NCI-H345 treated with DMSO at 0.1 percent for 48 hours (cell line): Measurements from ENCODE around the gene TNS3.

Experiments used
- DNase-seq: peaks from one replicate; lab custom pipeline; 2025; ENCODE audit not compliant: unreplicated experiment; lab: John Stamatoyannopoulos, UW

The TNS3 gene

DNA sequence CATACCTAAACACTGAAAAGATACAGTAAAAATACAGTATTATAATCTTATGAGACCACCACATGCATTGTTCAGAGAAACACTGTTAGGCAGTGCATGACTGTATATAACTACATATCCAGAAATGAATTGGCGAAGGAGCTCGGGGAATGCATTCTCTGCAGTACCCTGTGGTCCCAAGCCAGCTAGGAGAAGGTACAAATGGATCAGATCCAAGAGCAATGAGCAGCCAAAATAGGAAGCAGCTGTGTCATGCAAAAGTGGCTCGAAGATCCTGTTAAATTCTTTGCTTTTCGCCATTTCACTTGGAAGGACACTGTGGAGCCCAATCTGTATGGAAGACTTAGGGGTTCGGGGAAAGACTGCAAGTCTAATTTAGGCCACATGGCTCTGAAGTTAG lies 334.8 kb downstream of the TNS3 start:
- no peak for DNase-seq

DNA sequence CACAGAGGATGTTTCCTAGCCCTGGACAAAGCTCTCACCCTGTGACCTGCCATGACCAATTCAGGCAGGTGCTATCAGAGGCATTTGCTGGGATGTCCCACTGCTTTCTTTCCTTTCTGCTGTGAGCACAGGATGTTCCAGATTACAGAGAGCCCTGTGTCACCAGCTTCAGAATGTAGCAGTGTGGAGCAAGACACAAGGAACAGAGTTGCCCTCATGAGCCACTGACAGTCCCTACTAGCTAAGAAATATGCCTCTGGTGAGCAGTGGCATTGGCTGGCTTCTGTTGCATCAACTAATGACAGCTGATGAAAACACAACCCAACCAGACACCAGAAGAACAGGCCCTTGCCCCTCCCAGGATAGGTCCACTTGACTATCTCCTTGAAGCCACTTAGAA lies 337.2 kb downstream of the TNS3 start:
- DNase-seq = no peak

DNA sequence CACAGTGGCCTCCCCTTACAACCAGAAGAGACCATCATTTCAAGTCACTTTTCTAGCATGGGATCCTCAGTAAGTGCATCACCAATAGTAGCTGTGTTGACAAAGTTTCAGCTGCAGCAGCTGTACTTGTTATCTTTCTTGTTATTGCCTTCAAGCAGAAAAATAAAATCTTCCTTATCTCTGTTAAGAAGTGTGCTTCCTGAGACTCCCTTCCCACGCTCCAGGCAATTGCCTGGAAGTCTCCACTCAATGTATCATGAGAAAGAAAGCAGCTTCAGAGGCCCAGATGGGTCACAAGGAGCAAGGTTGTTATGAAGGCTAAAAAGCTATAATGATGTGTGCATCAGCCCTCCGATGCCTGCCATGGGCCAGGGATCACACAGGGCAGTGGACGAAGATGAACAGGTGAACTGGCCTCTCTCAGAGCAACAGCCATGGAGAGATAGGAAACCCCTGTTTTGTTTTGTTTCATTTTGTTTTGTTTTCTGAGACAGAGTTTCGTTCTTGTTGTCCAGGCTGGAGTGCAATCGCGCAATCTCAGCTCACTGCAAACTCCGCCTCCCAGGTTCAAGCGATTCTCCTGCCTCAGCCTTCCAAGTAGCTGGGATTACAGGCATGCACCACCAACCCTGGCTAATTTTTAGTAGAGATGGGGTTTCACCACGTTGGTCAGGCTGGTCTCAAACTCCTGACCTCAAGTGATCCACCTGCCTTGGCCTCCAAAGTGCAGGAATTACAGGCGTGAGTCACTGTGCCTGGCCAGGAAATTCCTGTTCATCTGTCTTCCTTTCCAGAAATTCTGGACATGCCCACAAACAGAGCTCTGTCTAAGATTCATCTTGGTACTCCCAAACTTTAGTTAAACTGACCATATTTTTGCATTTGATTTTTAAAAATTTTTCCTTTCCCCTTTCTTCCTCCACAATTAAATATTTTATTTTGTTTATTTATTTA lies 340.5 kb downstream of the TNS3 start:
- no peak for DNase-seq

DNA sequence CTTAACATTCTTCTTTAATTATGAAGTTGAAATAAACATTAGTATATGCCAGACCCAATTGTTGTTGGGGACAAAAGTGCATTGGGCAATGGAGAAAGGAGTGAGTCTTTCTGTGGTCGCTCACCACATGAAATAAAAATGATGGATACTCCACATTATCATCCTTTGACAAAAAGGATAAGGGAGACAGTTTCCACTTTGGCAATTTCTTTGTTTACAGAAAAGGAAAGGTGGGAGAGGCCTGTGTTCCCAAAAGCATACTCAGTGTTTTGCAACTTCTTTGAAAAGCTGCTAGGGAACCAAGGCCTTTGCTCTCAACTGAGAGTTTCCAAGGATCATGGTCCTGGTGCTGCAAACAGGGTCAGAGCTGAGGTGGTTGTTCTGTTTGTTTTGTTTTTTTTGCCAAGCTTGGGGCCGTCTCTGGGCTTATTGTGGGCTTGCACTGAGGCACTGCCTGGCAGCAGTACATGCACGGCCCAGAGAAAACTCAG lies 341.9 kb downstream of the TNS3 start:
- no peak for DNase-seq

DNA sequence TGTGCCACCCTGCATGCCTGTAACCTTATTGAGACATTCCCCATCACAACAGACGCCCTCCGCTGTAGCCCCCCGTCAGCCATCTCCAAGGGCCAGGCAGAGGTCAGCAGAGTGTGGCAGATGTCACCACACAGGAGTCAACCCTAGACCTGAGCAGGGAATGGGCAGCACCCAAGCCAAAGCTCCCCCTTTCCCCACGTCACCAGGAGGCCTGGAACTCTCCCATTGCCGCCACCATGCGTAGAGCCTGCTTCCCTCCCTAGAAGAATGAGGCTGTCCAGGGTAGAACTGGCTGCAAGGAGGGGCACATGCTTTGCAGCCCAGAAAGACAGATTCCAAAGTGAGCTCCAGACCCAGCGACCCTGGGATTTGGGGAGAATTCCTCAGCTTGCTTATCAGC lies 342.9 kb downstream of the TNS3 start:
- DNase-seq = no peak

DNA sequence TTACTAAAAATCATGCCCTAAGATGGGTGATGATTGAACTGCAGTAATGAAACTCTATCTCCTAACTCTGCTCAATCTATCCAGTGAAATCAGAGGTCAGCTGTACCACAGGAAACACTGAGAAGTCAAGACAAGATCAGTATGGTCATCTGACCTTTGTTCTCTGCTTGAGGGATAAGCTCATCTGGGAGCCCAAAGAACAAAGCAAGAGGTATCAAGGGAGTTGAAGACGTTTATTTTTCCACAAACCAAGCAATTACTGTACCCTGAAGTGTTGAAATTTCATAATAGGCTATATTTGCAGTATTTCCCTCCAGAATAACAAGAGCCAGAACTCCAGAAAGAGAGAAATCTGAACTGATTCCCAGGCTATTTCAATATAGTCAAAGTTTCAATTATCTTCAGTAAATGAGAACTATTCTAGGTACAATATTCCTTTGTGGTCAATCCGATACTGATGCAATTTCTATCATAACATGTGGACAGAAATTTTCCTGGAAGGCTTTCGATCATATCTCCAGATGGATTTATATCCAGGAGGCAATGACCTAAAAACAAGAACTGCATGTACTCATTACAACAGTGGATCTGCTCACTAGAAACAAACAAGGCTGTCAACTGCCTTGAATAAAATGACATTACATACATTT lies 345.3 kb downstream of the TNS3 start:
- DNase-seq = no peak

DNA sequence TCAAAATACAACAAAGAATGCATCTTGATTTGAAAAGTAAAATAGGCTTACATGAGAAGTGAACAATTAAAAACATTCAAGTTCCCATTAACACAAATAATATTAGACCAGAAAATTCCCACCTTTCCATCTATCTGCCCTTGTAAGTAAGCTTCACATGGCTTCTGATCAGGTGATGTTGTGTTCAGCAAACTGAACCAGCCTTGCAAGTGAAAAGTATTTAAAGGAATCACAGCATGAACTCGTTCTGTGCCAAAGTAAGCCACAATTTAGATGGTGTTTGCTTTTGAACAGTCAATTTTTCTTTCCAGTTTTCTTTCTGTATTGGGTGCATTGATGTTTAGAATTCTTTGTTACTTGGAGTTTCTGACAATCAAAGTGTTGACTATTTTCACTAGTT lies 347.9 kb downstream of the TNS3 start:
- no peak for DNase-seq

DNA sequence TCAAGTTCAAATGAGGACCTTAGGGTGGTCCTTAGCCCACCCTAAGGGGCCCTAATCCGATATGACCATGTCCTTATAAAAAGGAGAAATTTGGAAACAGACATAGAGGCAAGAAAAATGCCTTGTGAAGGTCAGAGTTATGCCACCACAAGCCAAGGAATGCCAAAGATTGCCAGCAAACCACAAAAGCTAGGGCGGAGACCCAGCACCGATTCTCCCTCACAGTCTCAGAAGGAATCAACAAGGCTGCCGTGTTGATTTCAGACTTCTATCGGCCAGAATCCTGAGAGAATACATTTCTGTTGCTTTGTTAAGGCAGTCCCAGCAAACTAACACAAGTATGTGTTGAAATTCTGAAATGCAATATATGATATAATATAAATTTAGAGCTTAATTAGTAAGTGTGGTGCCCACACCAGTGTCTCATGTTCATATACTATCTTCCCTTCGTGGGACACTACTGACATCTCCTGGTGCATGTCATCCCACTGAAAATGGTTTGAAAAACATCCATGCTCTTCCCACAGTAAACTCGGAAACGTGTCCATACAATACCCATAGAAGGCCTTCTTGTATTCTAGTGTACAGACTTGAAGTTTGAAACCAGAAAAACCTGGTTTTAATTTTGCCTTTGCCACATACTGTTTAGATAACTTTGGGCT lies 349.0 kb downstream of the TNS3 start:
- no peak for DNase-seq

DNA sequence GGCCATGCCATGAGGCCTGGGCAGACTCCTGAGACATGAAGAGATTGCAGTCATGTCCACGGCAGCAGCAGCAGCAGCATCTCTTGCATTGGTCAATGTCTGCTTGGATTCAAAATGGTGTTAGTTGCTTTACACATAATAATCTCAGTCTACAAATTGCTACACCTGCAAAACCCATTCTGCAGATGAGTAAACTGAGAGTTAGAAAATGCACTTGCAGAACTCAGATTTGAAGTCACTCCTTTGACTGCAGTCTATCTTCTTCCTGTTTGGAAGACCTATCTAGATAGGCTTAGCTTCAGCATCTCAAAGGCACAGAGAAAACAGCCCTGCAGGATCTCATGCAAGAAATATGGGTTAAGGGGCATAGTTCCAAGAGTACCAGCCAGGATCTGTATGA lies 350.3 kb downstream of the TNS3 start:
- no peak for DNase-seq

DNA sequence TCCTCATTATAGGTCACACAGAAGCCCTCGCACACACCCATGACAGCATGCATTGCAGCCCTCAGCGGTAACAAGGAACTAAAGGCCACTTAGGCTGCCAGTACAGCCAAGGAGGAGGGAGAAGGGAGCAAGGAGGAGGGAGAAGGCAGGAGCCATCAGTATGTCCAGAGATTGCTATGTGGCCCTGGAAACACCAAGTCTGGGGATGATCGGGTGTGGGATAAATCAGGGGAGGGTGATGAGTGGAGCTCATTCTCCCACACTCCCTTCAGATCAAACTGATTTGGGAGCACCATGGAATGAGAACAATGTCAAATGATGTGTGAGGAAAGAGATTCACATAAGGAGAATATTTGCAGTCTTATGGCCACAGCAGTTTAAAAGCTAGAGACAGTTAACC lies 350.9 kb downstream of the TNS3 start:
- no peak for DNase-seq

DNA sequence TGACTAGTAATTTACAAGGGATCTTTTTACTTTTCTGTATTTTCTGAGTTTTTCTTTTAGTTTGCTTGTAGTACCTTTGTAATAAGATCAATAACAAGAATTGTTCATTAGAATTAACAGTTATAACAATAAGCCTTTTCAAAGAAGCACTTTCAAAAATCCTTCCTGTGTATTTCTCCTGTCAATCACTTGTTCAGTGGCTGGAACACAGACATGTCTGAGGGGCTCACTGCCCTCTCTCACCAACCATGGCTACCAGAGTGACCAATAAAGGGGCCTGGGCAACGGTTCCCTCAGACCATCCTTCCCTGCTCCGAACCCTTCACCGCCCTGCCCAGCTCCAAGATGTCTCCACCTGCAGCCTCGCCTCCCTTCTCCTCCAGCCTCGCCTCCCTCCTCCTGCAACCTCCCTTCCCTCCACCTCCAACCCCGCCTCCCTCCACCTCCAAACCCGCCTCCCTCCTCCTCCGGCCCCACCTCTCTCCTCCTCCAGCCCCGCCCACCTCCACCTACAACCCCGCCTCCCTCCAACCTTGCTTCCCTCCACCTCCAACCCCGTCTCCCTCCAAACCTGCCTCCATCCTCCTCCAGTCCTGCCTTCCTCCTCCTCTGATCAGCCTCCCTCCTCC lies 353.4 kb downstream of the TNS3 start:
- no peak for DNase-seq

DNA sequence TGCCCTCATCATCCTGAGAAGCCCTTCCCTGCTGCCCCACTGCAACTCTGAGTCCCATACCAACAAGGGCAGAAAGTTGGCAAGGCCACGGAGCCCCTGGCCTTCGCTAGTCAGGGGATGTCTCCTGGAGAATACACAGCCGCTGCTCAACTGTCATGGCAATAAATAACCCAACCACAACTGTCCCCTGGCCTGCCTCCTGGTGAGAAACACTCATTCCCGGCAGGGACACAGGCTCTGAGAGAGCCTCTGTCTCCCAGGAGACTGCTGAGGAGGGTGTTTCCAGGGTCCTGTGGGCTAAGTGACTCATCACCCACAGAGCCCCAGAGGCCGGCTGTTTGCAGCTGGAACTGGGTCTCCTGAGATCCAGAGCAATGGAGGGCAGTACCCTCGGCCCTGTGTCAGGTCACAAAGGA lies 354.1 kb downstream of the TNS3 start:
- DNase-seq = no peak

DNA sequence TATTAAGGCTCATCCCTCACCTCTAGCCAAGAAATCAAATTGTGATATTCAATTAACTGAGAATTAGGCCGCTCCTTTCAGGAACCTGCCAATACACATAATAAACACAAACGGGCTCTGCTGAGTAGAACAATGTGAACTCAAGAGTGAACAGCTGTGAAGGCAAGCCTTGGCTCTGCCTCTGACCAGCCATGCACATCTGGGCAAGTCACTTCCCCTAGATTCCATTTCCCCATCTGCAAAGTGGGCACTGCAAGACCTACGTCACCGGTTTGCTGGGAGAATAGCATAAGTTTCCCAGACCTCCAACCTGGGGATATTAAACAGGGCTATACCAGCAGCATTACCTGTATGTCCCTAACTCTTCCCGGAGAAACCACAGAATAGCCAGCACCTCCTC lies 355.2 kb downstream of the TNS3 start:
- no peak for DNase-seq

DNA sequence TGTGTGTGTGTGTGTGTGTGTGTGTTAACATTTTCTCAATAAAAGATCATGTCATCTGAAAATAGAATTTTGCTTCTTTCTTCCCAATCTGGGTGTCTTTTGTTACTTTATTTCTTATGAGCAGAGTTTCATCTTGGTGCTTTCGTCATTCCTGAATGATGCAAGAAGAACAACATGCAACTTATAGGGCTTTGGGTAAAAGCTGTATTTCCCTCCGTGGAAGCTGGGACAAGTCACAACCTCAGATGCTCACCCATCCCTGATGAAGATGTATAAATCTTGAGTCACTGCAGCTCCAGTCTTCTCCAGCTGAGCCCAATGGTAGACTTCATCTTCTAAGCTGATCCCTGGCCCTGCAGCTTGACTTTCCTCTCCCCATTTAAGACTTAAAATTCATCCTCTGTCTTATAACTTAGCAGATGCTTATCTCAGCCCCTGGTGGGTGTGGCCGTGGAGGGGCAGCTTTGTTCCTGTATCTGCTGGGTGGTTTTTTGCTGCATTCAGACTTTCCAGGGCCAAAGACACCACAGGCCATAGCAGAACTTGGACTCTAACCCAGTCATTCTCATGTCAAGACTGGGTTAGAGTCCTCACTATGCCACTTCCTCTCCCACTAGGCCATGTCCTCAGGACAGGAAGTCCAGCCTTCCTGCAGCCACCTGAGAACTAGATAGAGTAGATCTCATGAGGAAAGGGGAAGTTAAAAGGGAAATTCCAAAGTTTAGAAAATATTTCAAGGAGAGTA lies 356.4 kb downstream of the TNS3 start:
- DNase-seq = no peak
